GM19023 (cell line): ENCODE results near the gene DPP9.

ENCODE experiments used
- ATAC-seq: cut with Tn5 transposase; IDR thresholded peaks from one replicate; pipeline ENCODE4 v1.9.1; 2021; ENCODE audit warnings: mild to moderate bottlenecking, moderate library complexity; ENCODE audit not compliant: unreplicated experiment

The DPP9 gene

GRCh38 chr19:4712771-4713170 lies 10.9 kb downstream of the DPP9 start:
- ATAC-seq, result no peak

GRCh38 chr19:4711211-4711610 lies 12.4 kb downstream of the DPP9 start:
- no peak for ATAC-seq

GRCh38 chr19:4710281-4710600 lies 13.4 kb downstream of the DPP9 start:
- ATAC-seq, result no peak

- ATAC-seq, result no peak
These were observed 14.0 kb downstream of the DPP9 start for GRCh38 chr19:4709440-4710280.

- ATAC-seq, result no peak
These were observed 15.5 kb downstream of the DPP9 start for GRCh38 chr19:4707956-4708650.

GRCh38 chr19:4707322-4707721 lies 16.3 kb downstream of the DPP9 start:
- no peak for ATAC-seq

- ATAC-seq, result no peak
These were observed 18.1 kb downstream of the DPP9 start for GRCh38 chr19:4705413-4706131.

GRCh38 chr19:4704317-4704673 lies 19.3 kb downstream of the DPP9 start:
- ATAC-seq, result no peak

GRCh38 chr19:4703671-4704316 lies 19.8 kb downstream of the DPP9 start:
- no peak for ATAC-seq

GRCh38 chr19:4702764-4703163 lies 20.9 kb downstream of the DPP9 start:
- ATAC-seq, result no peak

- ATAC-seq, result no peak
These were observed 22.1 kb downstream of the DPP9 start for GRCh38 chr19:4701557-4701956.

GRCh38 chr19:4700693-4700970 lies 23.0 kb downstream of the DPP9 start:
- ATAC-seq, result no peak

GRCh38 chr19:4699826-4700692 lies 23.6 kb downstream of the DPP9 start:
- ATAC-seq, result no peak

- ATAC-seq, result no peak
These were observed 26.3 kb downstream of the DPP9 start for GRCh38 chr19:4697304-4697703.

GRCh38 chr19:4695224-4695731 lies 28.4 kb downstream of the DPP9 start:
- no peak for ATAC-seq

- ATAC-seq, result no peak
These were observed 29.2 kb downstream of the DPP9 start for GRCh38 chr19:4694211-4694987.

- no peak for ATAC-seq
These were observed 30.0 kb downstream of the DPP9 start for GRCh38 chr19:4693471-4694121.

- ATAC-seq, result no peak
These were observed 30.6 kb downstream of the DPP9 start for GRCh38 chr19:4693078-4693350.

- ATAC-seq, result no peak
These were observed 31.2 kb downstream of the DPP9 start for GRCh38 chr19:4692251-4693077.
